Kidney glomerular epithelial cell (primary cell): ENCODE data around the gene DDX11.
"Not testable (repeated sequence)": the region's sequence is repeated elsewhere in the genome, so short reads cannot be mapped to it uniquely, and the experiment has no call there.

Experiments
- DNase-seq: peaks from one replicate; lab custom pipeline; 2025; lab: John Stamatoyannopoulos, UW

DDX11 gene

DNA sequence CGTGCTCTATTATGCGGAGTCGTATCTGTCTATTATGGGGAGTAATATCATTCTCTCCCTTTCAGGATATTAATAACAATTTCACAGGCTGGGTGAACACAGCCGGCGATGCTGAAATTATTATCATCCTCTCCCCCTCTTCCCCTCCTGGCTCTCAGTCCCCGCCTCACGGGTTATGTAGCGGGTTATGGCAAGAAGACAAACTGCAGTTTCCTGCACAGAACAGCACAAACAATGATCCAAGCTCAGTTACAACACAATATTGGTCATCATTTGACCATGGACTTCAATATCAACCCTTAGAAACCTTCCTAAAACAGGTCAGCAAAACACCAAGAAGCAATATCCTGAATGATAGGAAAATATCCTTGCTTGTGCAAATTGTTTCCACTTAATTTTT lies 50.5 kb downstream of the DDX11 start:
- not testable (repeated sequence) for DNase-seq

GRCh38 chr12:31125171-31125570 lies 51.5 kb downstream of the DDX11 start:
- not testable (repeated sequence) for DNase-seq

DNA sequence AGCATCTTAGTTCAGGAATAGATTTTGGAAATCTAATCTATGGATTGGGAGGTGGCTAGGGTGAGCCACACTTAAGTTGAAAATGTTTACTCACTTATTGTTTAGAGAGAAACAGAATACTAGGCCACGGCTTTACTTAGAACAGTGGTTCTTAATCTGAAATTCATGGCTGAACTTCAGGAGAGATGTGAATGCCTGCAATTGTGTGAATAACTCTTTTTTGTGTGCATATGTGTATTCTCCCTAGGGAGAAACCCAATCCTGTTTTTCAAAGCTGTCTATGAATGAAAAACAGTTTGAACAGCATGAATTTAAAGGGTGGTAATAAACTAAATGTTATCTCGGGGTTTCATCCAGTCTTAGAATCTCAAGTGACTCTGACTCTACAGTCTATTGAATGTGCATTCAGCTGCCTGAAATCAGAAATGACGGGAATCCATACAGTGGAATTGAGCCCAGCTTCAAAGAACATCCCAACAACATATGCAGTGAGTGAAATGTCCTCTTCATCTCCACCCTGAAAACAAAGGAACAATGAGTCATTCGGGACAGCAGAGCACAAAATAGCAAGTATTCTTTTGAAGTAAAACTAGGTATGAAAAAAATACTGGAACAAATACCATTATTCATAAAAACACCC lies 53.7 kb downstream of the DDX11 start:
- not testable (repeated sequence) for DNase-seq

DNA sequence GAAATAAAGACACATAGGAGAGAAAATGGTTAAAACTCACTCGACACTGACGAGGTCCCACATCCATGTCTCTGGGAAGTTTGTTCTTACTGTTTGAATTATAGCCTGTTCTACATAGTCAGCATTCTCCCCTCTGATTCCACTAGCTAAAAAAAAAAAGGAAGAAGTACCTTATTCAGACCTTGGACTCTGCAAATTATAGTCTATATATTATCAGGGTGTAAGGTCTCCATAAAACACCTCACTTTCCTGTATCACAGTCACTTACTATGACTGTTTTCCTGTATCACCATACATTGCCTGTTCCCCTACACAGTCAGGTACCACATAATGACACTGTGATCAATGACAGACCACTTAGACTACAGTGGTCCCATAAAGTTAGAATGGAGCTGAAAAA lies 62.9 kb downstream of the DDX11 start:
- DNase-seq, result not testable (repeated sequence)

DNA sequence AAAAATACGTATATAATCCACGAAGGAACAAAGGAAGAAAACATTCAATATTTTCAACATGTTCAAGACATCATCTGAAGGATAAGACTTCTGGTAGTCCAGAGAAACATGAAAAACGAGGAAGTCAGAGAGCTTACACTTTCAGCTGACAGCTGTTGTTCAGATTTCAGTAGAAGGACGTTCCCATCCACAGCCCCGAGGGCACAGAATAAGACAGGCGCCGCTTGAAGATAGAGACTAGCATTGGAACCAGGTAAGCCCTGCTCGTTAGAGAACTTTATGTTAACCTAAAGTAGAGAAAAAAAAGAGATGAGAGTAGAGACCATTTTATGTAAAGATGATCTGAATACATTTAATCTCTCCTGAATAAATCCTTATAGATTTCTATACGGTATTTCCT lies 71.1 kb downstream of the DDX11 start:
- DNase-seq, result not testable (repeated sequence)

GRCh38 chr12:31145296-31145695 lies 71.6 kb downstream of the DDX11 start:
- DNase-seq, result not testable (repeated sequence)

GRCh38 chr12:31147415-31147814 lies 73.8 kb downstream of the DDX11 start:
- DNase-seq, result not testable (repeated sequence)

DNA sequence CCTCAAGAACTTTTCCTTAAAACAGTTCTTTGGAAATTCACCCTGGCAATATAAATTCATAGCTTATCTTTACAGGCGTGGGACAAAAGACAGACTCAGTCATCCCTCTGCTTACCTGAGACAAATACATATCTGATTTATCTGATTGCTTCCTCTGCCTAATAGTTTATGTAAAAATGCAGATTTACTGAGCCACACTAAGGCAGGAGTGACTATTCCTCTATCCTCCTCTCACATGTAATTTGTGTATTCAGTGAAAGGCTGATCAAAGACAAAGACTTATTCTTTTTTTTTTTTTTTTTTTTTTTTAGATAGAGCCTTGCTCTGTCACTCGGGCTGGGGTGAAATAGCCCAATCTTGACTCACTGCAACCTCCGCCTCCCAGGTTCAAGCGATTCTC lies 77.1 kb downstream of the DDX11 start:
- DNase-seq, result not testable (repeated sequence)
